B cell (primary cell): Measurements from ENCODE around the gene UTP4. TPM values are rescaled to one million over a fixed set of nuclear protein-coding genes. Genes with fewer than 3 reads are reported as not detected.
A peak's percentile ranks its signal among the peaks of the same experiment; 100 is the strongest.

Experiments
- ATAC-seq: fragments of 200-7000 bp; cut with Tn5 transposase; one replicate; pipeline ENCODE4 v1.10.0; 2021; ENCODE audit warnings: low read depth, mild to moderate bottlenecking, moderate number of reproducible peaks, moderate library complexity
- CTCF ChIA-PET: fragments of 350-600 bp; sonication (Branson Sonifier 250); formaldehyde crosslinking; loops from one replicate; lab custom pipeline; 2021; ENCODE audit warnings: antibody characterized with exemption, inconsistent platforms; lab: Charles Lee
- POLR2A ChIA-PET: fragments of 350-600 bp; sonication (Branson Sonifier 250); formaldehyde crosslinking; loops from one replicate; lab custom pipeline; 2021; ENCODE audit warnings: antibody characterized with exemption; lab: Charles Lee
- DNase-seq: peaks from one replicate; pipeline ENCODE4 v3.0.0; 2013
- H2AFZ ChIP-seq: 2 replicates; pipeline ENCODE4 v1.6.1; 2012; ENCODE audit warnings: mild to moderate bottlenecking, low read depth, low read length; ENCODE audit not compliant: insufficient read depth, poor library complexity, severe bottlenecking
- H3K27ac ChIP-seq, 2 donors: 1 replicate in 1 of 2; 2 replicates in 1 of 2; pipeline ENCODE4 v1.5.1; 2012 to 2013; ENCODE audit warnings: low read length in 2 of 2, mild to moderate bottlenecking in 2 of 2, moderate library complexity in 1 of 2
- H3K27me3 ChIP-seq, 4 experiments: fragments of 200-600 bp in 1 of 4; sonication (generic) in 1 of 4; replicated peaks in 1 of 4; 1 replicate in 2 of 4; 2 replicates in 2 of 4; pipeline versions ENCODE4 v1.6.1 to v1.7.0; 2013 to 2016; ENCODE audit warnings: low read length in 3 of 4, mild to moderate bottlenecking in 2 of 4, mixed read lengths in 1 of 4, moderate library complexity in 1 of 4; ENCODE audit not compliant: insufficient read depth in 4 of 4, control insufficient read depth in 3 of 4; ENCODE audit errors: control extremely low read depth in 1 of 4
- H3K36me3 ChIP-seq, 2 experiments: replicated peaks in 1 of 2; 1 replicate in 1 of 2; 2 replicates in 1 of 2; pipeline versions ENCODE4 v1.6.1 to v1.7.1; 2013; ENCODE audit warnings: low read length in 1 of 2; ENCODE audit not compliant: insufficient read depth in 2 of 2, control insufficient read depth in 1 of 2; ENCODE audit errors: control extremely low read depth in 1 of 2, extremely low read depth in 1 of 2
- H3K4me1 ChIP-seq, 2 donors: fragments of 200-600 bp in 1 of 2; sonication (generic) in 1 of 2; 1 replicate in 1 of 2; 2 replicates in 1 of 2; pipeline versions ENCODE4 v1.5.1 to v1.6.1; 2013 to 2017; ENCODE audit warnings: low read length in 2 of 2; ENCODE audit not compliant: control insufficient read depth in 2 of 2, insufficient read depth in 2 of 2
- H3K4me2 ChIP-seq: replicated peaks from 2 replicates; pipeline ENCODE3; 2012; ENCODE audit warnings: mild to moderate bottlenecking, low read depth, low read length; ENCODE audit not compliant: poor library complexity, severe bottlenecking
- H3K4me3 ChIP-seq, 5 experiments: fragments of 200-600 bp in 1 of 5; sonication (generic) in 1 of 5; 1 replicate in 3 of 5; 2 replicates in 2 of 5; pipeline versions ENCODE4 v1.5.1 to v1.7.0; 2011 to 2016; ENCODE audit warnings: low read length in 4 of 5, mild to moderate bottlenecking in 4 of 5, low read depth in 2 of 5, control low read depth in 1 of 5, moderate library complexity in 1 of 5; ENCODE audit not compliant: insufficient read depth in 1 of 5; ENCODE audit errors: control extremely low read depth in 1 of 5, extremely low read depth in 1 of 5
- H3K79me2 ChIP-seq: fragments of 200-600 bp; sonication (generic); one replicate; pipeline ENCODE4 v1.6.0; 2016; ENCODE audit warnings: low read length; ENCODE audit not compliant: control insufficient read depth, insufficient read depth
- H3K9ac ChIP-seq: fragments of 200-600 bp; sonication (generic); 2 replicates; pipeline ENCODE4 v1.6.1; 2017; ENCODE audit warnings: mild to moderate bottlenecking, low read length, moderate library complexity
- H3K9me3 ChIP-seq, 3 donors: one replicate each; pipeline versions ENCODE4 v1.6.1 to v1.7.1; 2013; ENCODE audit warnings: low read length in 2 of 3; ENCODE audit not compliant: control insufficient read depth in 2 of 3, insufficient read depth in 1 of 3; ENCODE audit errors: control extremely low read depth in 1 of 3
- H4K20me1 ChIP-seq: 2 replicates; pipeline ENCODE4 v1.6.0; 2012; ENCODE audit warnings: mild to moderate bottlenecking, low read length; ENCODE audit not compliant: insufficient read depth, control insufficient read depth, poor library complexity, severe bottlenecking
- H3K27ac Mint-ChIP-seq: one replicate; pipeline ENCODE4 v1.8.0; 2021; ENCODE audit warnings: mixed read lengths
- H3K27me3 Mint-ChIP-seq: one replicate; pipeline ENCODE4 v1.8.0; 2021; ENCODE audit warnings: mixed read lengths
- H3K4me1 Mint-ChIP-seq: one replicate; pipeline ENCODE4 v1.8.0; 2021; ENCODE audit warnings: mixed read lengths
- H3K4me3 Mint-ChIP-seq: one replicate; pipeline ENCODE4 v1.8.0; 2021; ENCODE audit warnings: mixed read lengths
- H3K9me3 Mint-ChIP-seq: one replicate; pipeline ENCODE4 v1.8.0; 2022; ENCODE audit warnings: mixed read lengths; ENCODE audit not compliant: insufficient read depth
- CTCF ChIP-seq: fragments of 200-600 bp; IDR thresholded peaks from one replicate; pipeline ENCODE4 v1.8.0; 2022; ENCODE audit warnings: antibody characterized with exemption, mild to moderate bottlenecking
- EZH2 ChIP-seq: IDR thresholded peaks from 2 replicates; pipeline ENCODE4 v1.6.1; 2012; ENCODE audit warnings: borderline replicate concordance, low read depth, mild to moderate bottlenecking, moderate library complexity, low read length; ENCODE audit not compliant: insufficient read depth, poor library complexity, severe bottlenecking
- WGBS: methylation state at CpG from one replicate; pipeline ENCODE4 v1.1.5; 2013; ENCODE audit warnings: missing lambda C conversion rate; ENCODE audit not compliant: insufficient coverage; 5-methylcytosine and 5-hydroxymethylcytosine counted together
- intact Hi-C: fragments of 100-400 bp; cut with micrococcal nuclease; formaldehyde crosslinking; loops from one replicate; pipeline ENCODE4 v1.10.0; 2022
- polyA plus RNA-seq: library from polyadenylated mRNA; depleted of rRNA; stranded (reverse); fragments of >200 nt; gene quantifications from 2 replicates; pipeline ENCODE4 v1.2.3, GENCODE V29; 2012
- total RNA-seq, 2 donors: library from RNA; stranded (reverse); fragments of 120-200 nt in 1 of 2; gene quantifications; 1 replicate in 1 of 2; 2 replicates in 1 of 2; pipeline versions ENCODE4 v1.2.3 to v1.2.4, GENCODE V29; 2013 to 2022

The UTP4 gene
- total and polyA plus RNA-seq, 2 donors (not counting 1 experiment from before 2014, with no cell fraction given) = 24.3 to 30.1 TPM

- ATAC-seq = peak; percentile 14
- ChIA-PET POLR2A (no interaction called here), CTCF (interaction anchor here (0.5 to 1.1 kb wide), 2 partner anchors 39 to 846 kb away, joined by 3 to 4 read pairs; no protein-coding TSS in a partner anchor)
- Mint-ChIP-seq H3K27ac (peak overlapping the region; percentile 89), H3K9me3 (no peaks in the 10 kb centered on the region), H3K27me3 (no peaks in the 10 kb centered on the region), H3K4me1 (peaks cover 45% of the 10 kb centered on the region), H3K4me3 (peak overlapping the region; percentile 95)
- Histone ChIP-seq H3K4me2 (peak overlapping the region; percentile 95), H3K4me1 (peaks cover 16 to 19% of the 10 kb centered on the region in 2 donors), H3K36me3 (peaks cover 4% of the 10 kb centered on the region in 2 experiments), H3K79me2 (peaks cover 90% of the 10 kb centered on the region), H3K27me3 (no peaks in the 10 kb centered on the region), H3K9ac (peak overlapping the region; percentile 87), H3K4me3 (peak overlapping the region; percentile 87 to 96 (median 89)), H3K27ac (peak overlapping the region; percentile 66 to 90), H2AFZ (peak overlapping the region; percentile 27), H4K20me1 (peaks cover 44% of the 10 kb centered on the region), H3K9me3 (no peaks in the 10 kb centered on the region)
- peak; percentile 65 for DNase-seq
- 0% methylated on average over 10 of the region's 15 CpGs for WGBS
- no peak for TF ChIP-seq CTCF
- no peak for TF ChIP-seq EZH2
- intact Hi-C loops = loop anchor here (10.0 kb wide), 1 partner anchor 1467 kb away; the partner anchor contains the start of genes ACD, C16orf86, ENKD1 and PARD6A
These were observed 1.1 kb upstream of the UTP4 start for GRCh38 chr16:69131167-69131838.
